K562 (cell line): Measurements from ENCODE around the gene STX19. TPM values are rescaled to one million over a fixed set of nuclear protein-coding genes. Genes with fewer than 3 reads are reported as not detected.
A peak's percentile ranks its signal among the peaks of the same experiment; 100 is the strongest.

Source experiments
- BMI1 ChIP-seq: fragments of 150-350 bp; IDR thresholded peaks from 2 replicates; pipeline ENCODE4 v1.6.1; 2014; ENCODE audit warnings: low read length
- CBX5 ChIP-seq: IDR thresholded peaks from 2 replicates; pipeline ENCODE4 v1.6.1; 2014; ENCODE audit warnings: low read depth, borderline replicate concordance
- ELF2 ChIP-seq: fragments of 250-450 bp; sonication (Bioruptor Pico); IDR thresholded peaks from 2 replicates; pipeline ENCODE4 v1.5.0; 2021; ENCODE audit warnings: mild to moderate bottlenecking
- EP400 ChIP-seq: fragments of 450-650 bp; IDR thresholded peaks from 2 replicates; pipeline ENCODE4 v1.6.1; 2017; ENCODE audit warnings: antibody characterized with exemption, mild to moderate bottlenecking, moderate library complexity
- ERF ChIP-seq: fragments of 450-650 bp; formaldehyde crosslinking; IDR thresholded peaks from 2 replicates; pipeline ENCODE4 v1.4.0; 2020; ENCODE audit warnings: mild to moderate bottlenecking, mixed read lengths
- MXI1 ChIP-seq: IDR thresholded peaks from 2 replicates; pipeline ENCODE4 v1.6.1; 2011; ENCODE audit warnings: low read depth, mild to moderate bottlenecking, improper control_type of control experiment, low read length
- NFATC3 ChIP-seq: fragments of 450-650 bp; IDR thresholded peaks from 2 replicates; pipeline ENCODE4 v1.6.1; 2017; ENCODE audit warnings: mild to moderate bottlenecking
- OTX1 ChIP-seq: fragments of 450-650 bp; formaldehyde crosslinking; IDR thresholded peaks from 2 replicates; pipeline ENCODE4 v1.4.0; 2022; ENCODE audit warnings: mild to moderate bottlenecking
- PHF21A ChIP-seq: fragments of 450-650 bp; IDR thresholded peaks from 2 replicates; pipeline ENCODE4 v1.6.1; 2017; ENCODE audit warnings: low read depth, borderline replicate concordance
- POLR2G ChIP-seq: fragments of 200-400 bp; formaldehyde crosslinking; IDR thresholded peaks from 2 replicates; pipeline ENCODE4 v1.6.1; 2017; ENCODE audit warnings: low read depth, mild to moderate bottlenecking, antibody characterized with exemption, low read length, moderate library complexity
- PTRF ChIP-seq: fragments of 450-650 bp; IDR thresholded peaks from 2 replicates; pipeline ENCODE4 v1.6.1; 2016; ENCODE audit warnings: mild to moderate bottlenecking, missing genetic modification characterization, missing compliant biosample characterization
- SMARCA4 ChIP-seq: fragments of 450-650 bp; IDR thresholded peaks from 2 replicates; pipeline ENCODE4 v1.6.1; 2016
- SMC3 ChIP-seq: conservative IDR thresholded peaks from 2 replicates; pipeline ENCODE4 v1.6.1; 2011; ENCODE audit warnings: low read depth, low read length, improper control_type of control experiment; ENCODE audit not compliant: insufficient read depth
- STAG1 ChIP-seq: sonication (generic); formaldehyde crosslinking; IDR thresholded peaks from 2 replicates; pipeline ENCODE4 v1.5.0; 2020; ENCODE audit warnings: missing genetic modification reagents, borderline replicate concordance
- TAF9B ChIP-seq: fragments of 450-650 bp; IDR thresholded peaks from 2 replicates; pipeline ENCODE4 v1.6.1; 2018; ENCODE audit warnings: mild to moderate bottlenecking; ENCODE audit not compliant: partially characterized antibody
- ZNF23 ChIP-seq: fragments of 250-450 bp; sonication (Bioruptor Pico); IDR thresholded peaks from 2 replicates; pipeline ENCODE4 v1.4.0; 2020; ENCODE audit warnings: mild to moderate bottlenecking
- ZNF24 ChIP-seq: fragments of 450-650 bp; IDR thresholded peaks from 2 replicates; pipeline ENCODE4 v1.6.1; 2016
- polyA plus RNA-seq, 8 experiments: library from polyadenylated mRNA; depleted of rRNA in 4 of 8; stranded (reverse) in 5 of 8; unstranded in 3 of 8; fragments of >200 nt; fragmentation: Nextera tagmentation in 2 of 8; fragmentation: Illumina TruSeq in 1 of 8; extraction: Ambion mirVana in 2 of 8; extraction: Trizol in 1 of 8; gene quantifications; 2 replicates each; pipeline versions ENCODE4 v1.2.1 to v1.2.3, GENCODE V29; 2011 to 2014; ENCODE audit warnings: inconsistent platforms in 1 of 8, missing spikeins in 1 of 8
- total RNA-seq, 7 experiments: library from RNA; depleted of rRNA in 6 of 7; stranded (reverse); fragments of >200 nt in 6 of 7; fragmentation: Illumina TruSeq in 2 of 7; extraction: Trizol in 2 of 7; gene quantifications; 2 replicates each; pipeline versions ENCODE4 v1.2.1 to v1.2.3, GENCODE V29; 2011 to 2021; ENCODE audit warnings: low replicate concordance in 1 of 7
- TF ChIP-seq, protein P1 (sequence below): fragments of 250-450 bp; sonication (Bioruptor Pico); IDR thresholded peaks from 2 replicates; pipeline ENCODE4 v1.5.0; 2021; ENCODE audit warnings: mild to moderate bottlenecking, moderate library complexity
- TF ChIP-seq, protein P2 (sequence below), 2 experiments: fragments of 150-350 bp in 1 of 2; IDR thresholded peaks; 2 replicates each; pipeline ENCODE4 v1.6.1; 2012 to 2016; ENCODE audit warnings: low read depth in 2 of 2, low read length in 2 of 2, mild to moderate bottlenecking in 1 of 2, moderate library complexity in 1 of 2
- TF ChIP-seq, protein P3 (sequence below): IDR thresholded peaks from 3 replicates; pipeline ENCODE4 v1.6.1; 2011; ENCODE audit warnings: borderline replicate concordance, mild to moderate bottlenecking; ENCODE audit not compliant: insufficient read length, insufficient read depth

STX19 gene
- total and polyA plus RNA-seq, 9 of the 15 experiments (the other 6 are each of a cell fraction or from before 2014, with no cell fraction given): 0.04 TPM; not detected in 8

GRCh38 chr3:94062513-94063404 is 34.4 kb upstream of the STX19 start, which contains the start of the genes DHFR2 and NSUN3 (continued):
- TF ChIP-seq, protein P1, sequence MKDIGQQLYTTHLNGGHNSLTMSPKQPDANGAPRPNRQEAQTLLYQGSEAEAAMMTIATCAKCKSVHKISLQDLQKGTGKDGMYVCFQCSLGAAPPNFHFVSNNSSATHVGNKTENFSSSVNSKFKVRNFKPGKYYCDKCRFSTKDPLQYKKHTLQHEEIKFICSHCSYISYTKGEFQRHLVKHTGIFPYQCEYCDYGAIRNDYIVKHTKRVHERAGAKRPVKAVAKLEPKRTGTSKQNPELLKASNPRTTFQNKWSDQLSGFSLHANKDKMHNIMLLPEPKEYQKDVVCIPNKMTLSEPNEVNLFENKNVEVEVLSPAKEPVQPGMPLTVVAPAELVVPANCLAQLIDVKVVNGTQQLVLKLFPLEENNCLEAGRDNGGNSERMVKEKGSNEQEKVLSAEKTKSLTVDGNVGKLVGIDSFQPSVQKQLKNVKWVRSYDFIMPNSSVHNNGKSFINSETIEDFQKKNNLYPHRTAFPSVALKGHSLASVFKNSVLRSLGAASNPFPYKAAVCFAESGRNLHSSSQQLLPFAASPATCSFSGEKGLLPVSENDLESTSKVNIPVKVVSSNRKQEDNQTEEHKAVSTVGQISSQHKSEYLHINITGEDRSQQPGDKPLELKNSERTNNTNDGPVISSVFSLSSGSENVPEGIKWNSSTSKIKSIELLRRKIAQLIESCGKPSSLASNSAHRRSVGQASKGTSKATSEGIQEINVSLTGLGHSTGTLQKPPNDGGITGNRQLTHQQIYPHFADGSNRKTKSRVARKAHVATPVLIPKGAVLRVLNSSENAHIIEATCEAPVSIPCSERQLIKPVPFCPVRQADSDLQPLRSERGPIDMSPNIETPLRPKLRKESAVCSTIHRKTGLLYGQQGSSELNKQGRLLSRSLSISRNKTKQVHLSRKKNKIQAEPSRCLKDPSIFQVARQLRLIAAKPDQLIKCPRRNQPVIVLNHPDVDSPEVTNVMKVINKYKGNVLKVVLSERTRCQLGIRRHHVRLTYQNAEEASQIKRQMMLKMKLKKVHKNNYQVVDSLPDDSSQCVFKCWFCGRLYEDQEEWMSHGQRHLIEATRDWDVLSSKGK (CRISPR knock-in tag): no peak
- TF ChIP-seq POLR2G (peak; percentile 89), CBX5 (no peak), ZNF23 (CRISPR knock-in tag) (no peak), SMARCA4 (peak; percentile 44), MXI1 (no peak), STAG1 (CRISPR knock-in tag) (no peak), EP400 (peak; percentile 77), ERF (CRISPR knock-in tag) (no peak), ZNF24 (no peak), BMI1 (no peak), SMC3 (no peak), NFATC3 (no peak), PHF21A (no peak), PTRF (tag) (no peak), TAF9B (peak; percentile 44), OTX1 (CRISPR knock-in tag) (no peak), ELF2 (CRISPR knock-in tag) (peak; percentile 89)
- TF ChIP-seq, protein P2, sequence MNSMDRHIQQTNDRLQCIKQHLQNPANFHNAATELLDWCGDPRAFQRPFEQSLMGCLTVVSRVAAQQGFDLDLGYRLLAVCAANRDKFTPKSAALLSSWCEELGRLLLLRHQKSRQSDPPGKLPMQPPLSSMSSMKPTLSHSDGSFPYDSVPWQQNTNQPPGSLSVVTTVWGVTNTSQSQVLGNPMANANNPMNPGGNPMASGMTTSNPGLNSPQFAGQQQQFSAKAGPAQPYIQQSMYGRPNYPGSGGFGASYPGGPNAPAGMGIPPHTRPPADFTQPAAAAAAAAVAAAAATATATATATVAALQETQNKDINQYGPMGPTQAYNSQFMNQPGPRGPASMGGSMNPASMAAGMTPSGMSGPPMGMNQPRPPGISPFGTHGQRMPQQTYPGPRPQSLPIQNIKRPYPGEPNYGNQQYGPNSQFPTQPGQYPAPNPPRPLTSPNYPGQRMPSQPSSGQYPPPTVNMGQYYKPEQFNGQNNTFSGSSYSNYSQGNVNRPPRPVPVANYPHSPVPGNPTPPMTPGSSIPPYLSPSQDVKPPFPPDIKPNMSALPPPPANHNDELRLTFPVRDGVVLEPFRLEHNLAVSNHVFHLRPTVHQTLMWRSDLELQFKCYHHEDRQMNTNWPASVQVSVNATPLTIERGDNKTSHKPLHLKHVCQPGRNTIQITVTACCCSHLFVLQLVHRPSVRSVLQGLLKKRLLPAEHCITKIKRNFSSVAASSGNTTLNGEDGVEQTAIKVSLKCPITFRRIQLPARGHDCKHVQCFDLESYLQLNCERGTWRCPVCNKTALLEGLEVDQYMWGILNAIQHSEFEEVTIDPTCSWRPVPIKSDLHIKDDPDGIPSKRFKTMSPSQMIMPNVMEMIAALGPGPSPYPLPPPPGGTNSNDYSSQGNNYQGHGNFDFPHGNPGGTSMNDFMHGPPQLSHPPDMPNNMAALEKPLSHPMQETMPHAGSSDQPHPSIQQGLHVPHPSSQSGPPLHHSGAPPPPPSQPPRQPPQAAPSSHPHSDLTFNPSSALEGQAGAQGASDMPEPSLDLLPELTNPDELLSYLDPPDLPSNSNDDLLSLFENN (IDR thresholded peaks at IDR 0.05; ENCODE audit: low read depth in 2 of 2, low read length in 2 of 2): peak in 1 of 2 experiments; percentile 22; a peak in 1 of 4 replicates
- TF ChIP-seq, protein P3, sequence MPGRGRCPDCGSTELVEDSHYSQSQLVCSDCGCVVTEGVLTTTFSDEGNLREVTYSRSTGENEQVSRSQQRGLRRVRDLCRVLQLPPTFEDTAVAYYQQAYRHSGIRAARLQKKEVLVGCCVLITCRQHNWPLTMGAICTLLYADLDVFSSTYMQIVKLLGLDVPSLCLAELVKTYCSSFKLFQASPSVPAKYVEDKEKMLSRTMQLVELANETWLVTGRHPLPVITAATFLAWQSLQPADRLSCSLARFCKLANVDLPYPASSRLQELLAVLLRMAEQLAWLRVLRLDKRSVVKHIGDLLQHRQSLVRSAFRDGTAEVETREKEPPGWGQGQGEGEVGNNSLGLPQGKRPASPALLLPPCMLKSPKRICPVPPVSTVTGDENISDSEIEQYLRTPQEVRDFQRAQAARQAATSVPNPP: no peak
